Left hindlimb (tissue), 1 donor: ENCODE measurements around the gene PRKCZ.
A peak's percentile ranks its signal among the peaks of the same experiment; 100 is the strongest.

Experiments
- DNase-seq: peaks from one replicate; pipeline ENCODE4 v3.0.0-alpha.2; 2018

Gene PRKCZ

GRCh38 chr1:2233997-2234761 is 184.0 kb downstream of the PRKCZ start:
- peak; percentile 69 for DNase-seq

GRCh38 chr1:2234762-2235113 is 184.5 kb downstream of the PRKCZ start:
- peak; percentile 33 for DNase-seq
